HG02973 (cell line): ENCODE data around the gene HSPG2.
"Not testable (repeated sequence)": the region's sequence is repeated elsewhere in the genome, so short reads cannot be mapped to it uniquely, and the experiment has no call there.

ENCODE experiments used
- ATAC-seq: cut with Tn5 transposase; IDR thresholded peaks from one replicate; pipeline ENCODE4 v1.9.1; 2021; ENCODE audit warnings: moderate library complexity; ENCODE audit not compliant: unreplicated experiment

Gene HSPG2

DNA sequence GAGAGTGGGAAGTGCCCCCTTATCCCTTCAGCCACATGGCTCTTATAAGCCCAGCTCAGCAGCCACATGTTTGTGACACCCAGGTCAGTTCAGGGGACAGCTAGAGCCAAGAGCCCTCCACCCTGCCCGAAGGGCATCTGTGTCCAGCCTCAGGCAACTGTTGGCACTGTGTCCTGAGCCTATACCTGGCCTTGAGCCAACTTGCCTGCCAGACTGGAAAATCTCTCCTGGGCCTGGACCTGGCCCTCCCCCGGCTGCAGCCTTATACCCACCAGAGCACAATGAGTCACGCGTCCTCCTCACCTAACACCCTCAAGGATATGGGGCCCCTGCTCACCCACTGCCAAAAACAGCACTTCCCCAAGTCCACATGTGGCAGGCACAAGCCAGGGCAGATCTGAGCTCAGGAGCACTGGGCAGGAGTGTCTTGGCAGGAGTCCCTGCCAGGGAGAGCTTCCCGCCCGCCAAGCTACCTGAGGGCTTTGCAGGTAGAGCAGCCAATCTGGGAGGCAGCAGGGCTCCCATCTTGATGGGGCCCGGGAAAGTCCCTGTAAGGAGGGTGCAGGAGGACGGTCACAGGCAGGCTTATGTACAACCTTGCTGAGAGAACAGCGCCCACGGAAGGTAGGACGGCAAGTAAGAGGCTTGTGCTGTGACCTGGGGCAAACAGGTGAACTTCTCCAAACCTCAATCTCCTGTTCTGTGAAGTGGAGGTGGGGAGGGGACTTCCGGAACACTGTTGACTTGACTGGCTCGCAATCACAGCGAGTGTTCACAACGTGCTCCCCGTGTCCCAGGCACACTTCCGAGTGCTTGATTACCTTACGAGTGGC, 19.8 kb upstream of the HSPG2 start:
- no peak for ATAC-seq

DNA sequence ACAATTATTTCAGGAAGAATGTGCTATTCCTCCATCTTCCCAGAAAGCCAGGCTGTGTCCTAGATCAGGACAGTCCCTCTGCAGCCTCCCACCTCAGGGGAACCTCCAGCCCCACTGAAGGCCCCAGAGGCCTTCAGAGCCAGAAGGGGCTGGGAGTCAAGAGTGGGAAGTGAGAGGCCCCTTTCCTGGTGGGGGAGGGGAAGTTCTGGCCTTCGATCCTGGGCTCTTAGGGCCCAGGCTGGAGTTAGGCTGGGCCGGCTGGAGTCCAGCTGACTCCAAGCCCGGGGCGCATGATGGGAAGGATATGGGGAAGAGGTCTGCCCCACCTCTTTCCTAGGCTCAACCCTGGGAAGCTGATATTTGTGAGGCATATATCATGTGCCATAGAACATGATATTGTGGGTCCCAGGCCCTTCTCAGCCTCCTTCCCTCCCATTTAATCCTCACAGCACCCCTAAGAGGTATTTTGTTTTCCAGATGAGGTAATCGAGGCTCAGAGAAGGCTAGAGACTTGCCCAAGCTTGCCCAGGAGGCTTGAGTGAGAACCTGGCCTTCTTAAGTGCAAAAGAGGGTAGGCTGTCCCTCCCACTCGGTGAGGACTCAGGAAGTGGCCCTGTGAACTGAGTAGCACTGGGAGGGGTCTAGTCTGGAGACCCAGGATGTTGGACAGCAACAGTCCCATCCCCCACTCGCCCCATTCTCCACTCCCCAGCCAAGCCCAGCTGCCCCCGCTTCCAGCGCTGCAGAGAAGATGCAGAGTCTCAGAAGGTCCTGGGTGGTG, 18.6 kb upstream of the HSPG2 start:
- no peak for ATAC-seq

DNA sequence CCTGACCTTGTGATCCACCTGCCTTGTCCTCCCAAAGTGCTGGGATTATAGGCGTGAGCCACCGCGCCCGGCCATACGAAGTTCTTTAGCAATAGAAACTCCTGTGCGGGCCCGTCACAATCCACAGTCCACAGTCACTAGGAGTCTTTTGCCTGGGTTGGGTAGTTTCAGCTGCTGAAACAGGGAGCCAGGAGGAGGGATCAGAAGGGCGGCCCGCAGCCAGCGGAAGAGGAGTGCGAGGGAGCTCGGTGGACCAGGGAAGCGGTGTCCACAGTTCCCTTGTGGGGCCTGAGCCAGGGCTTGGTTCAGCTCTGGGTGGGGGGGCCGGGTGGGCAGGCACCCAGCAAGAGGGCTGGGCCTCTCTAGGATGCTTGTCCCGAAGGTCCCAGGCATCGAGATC, 17.9 kb upstream of the HSPG2 start:
- ATAC-seq, result no peak

DNA sequence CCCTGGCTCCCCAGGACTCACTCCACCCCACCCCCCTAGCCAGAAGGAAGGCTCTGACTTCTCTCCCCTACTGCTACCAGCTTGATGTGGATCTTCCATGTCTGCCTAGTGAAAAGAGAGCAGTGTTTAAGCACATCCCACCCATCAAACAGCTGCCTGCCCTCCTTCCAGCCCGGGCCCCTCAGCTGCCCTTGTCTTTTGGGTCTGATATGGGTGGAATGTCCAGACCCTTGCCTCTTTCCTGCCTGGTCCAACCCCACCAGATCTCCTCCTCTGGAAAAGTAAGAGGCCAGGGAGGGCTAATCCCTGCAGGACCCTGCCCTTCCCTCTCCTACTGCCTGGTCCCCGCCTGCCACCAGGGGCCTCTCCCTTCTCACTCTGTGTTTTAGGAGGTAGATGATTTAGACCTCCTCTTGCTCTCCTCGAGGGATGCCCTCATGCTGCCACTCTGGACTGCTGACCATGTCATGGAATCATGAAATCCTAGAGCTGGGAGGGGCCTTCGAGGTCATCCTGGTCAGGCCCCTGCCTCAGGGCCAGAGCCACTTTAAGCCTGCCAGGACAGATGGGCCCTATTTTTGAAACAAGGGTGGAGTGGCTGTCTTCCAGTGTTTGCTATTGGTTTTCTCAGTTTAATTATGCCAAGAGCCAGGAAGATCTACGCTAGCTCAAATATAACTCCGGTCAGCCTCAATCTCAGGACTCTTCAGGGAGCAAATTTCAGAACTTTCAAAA, 15.8 kb upstream of the HSPG2 start:
- no peak for ATAC-seq

DNA sequence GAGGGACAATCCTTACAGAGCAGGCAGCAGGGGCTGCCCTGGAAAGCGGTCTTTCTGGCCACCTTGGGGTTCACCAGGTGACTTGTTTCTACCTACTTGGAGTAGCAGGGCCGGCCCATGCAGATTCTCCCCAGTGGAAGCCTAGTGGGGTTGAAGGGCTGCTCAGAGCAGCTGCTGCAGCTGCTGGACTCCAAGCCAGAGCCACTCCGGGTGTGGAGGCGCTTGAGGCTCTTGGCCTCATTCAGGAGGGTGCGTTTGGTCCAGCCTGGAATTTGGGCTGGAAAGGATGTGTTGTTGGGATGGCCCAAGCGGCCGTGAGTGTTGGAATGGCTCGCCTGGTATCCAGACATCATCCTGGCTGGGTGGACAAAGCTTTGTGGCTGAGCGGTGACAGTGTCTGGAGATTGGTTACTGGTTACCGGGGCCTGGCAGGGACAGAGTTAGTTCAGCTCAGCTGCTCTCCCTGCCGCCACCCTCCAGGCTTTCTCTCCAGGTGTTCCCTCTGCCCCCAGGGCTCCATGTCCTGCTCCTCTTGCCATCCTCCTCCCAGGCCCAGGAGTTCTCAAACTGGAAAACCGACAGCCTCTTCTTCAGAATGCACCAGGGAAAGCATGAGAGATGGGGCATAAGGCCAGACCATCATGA, 14.2 kb upstream of the HSPG2 start:
- ATAC-seq, result no peak

DNA sequence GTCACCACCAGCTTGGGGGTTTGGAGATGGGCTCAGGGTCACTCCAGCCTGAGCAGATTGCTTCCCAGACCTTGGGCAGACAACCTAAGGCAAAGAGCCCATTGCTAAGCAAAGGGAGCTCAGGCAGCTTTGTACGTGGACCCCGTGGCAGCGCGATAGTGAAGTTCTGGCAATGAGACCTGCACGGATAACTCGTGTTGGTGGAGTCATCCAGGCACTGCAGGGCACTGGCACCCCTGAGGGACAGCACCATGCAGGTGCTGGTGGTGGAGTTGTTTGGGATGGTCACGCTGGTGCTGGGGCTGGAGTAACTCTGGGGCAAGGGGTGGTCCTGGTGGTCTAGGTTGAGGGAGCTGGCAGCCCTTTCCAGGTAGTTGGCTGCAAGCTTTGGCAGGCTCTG, 13.6 kb upstream of the HSPG2 start:
- no peak for ATAC-seq

DNA sequence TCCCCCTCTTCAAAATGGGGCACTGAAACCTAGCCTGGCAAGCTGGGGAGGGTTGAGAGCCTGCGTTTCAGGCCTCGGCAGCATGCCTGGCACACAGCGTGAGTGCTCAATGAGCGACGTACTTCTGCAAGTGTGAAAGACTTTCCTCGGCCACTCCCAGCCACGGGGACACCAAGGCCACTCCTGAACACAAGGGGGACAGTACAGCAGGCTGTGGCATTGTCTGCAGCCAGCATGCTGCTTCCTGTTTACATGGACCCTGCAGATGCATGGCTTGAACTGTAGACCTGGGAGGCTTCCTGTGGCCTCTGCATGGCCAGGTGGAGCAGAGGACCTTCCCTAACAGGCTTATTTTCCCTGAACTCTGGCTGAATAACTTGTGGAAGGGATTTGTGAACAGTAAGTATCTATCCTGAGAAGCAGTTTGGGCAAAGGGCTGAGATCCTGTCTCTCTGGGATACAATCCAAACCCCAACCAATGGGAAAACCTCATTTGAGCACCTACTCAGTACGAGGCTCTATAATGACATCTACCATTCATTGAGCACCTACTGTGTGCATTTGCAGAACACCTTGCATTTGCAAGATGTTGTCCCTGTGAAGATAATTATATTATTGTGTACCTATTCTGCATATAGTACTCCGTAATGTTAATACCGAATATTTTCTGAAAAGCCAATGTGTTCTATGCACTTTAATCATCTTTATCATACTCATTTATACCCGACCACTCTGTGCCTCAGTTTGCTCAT, 9.9 kb upstream of the HSPG2 start:
- ATAC-seq, result no peak

DNA sequence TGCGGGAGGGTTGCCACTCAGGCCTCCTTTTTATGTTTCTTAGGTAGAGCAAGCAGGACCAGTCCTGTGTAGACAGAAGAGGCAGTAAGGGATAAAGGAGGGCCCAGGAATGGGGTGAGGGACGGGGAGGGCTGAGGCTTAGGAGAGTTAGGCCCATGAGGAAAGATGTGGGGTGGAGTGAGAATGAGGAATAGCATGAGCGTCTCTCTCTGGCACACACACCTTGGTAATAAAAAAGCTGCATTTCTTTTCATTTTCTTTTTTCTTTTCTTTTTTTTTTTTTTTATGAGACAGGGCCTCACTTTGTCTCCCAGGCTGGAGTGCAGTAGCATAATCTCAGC, 7.6 kb upstream of the HSPG2 start:
- no peak for ATAC-seq

DNA sequence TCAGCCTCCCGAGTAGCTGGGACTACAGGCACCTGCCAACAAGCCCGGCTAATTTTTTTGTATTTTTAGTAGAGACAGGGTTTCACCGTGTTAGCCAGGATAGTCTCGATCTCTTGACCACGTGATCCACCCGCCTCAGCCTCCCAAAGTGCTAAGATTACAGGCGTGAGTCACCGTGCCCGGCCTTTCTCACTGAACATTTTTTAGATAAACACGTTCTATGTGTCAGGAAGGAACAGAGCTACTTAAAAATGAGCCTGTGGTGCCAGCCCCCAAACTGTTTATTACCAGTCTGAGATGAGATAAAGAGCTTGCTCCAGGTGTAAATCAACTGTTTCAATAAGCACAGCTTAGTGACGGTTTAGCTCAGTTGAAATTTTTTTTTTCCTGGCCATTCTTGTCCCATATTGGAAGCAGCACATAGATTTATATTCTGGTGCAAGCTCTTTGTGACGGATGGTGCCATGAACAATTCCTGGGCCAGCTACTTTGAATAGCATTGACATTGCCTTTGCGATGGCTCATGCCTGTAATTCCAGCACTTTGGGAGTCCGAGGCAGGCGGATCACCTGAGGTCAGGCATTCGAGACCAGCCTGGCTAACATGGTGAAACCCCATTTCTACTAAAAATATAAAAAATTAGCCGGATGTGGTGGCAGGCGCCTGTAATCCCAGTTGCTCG, 6.0 kb upstream of the HSPG2 start:
- ATAC-seq, result not testable (repeated sequence)

DNA sequence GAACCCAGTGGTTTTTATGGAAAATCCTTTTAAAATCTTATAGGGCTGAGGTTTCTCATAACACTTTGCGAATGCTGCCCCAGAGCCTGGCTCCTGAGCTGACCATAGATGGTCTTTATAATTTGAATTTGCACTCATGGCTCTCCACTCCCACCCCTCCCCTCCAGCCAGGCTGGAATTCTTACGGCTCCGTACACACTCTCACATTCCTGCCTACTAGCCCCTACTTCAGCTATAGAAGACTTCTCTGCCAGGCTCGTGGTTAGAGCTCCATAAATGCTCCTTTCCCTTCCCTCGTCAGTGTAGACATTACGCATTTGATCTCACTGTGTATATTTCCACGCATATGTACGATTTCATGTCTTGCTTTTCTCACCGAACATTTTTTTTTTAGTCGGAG, 5.4 kb upstream of the HSPG2 start:
- no peak for ATAC-seq

DNA sequence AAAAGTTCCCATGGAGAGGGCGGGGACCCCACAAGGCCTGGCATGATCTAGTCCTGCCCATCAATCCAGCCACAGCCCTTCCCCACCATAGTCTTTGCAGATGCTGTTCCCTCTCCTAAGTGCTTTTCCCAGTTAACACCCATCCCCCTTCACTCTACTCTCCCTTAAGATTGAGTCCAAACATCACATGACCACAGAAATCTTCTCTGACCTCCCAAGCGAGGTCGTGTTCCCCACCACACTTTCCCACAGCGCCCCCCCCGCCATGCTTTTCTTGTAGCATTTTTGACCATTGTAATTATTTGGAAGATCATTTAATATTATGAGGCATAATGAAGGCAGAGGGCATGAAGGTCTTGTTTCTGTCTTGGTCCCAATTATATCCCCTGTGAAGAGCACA, 4.3 kb upstream of the HSPG2 start:
- ATAC-seq, result no peak

DNA sequence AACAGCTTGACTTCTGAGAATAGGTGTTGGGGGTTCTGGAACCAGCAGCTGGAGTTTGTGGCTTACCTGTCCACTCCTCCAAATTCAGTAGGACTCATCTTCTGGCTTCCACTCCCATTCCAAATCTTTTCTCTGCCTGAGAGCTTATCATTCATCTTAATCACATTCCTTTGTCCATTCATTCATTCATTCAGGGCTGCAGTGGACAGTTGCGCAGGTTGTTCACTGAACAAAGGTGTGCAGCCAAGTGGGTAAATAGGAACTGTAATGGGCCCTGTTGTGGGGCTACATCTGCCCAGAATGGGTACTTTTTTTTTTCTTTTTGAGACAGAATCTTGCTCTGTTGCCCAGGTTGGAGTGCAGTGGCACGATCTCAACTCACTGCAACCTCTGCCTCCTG, 3.4 kb upstream of the HSPG2 start:
- no peak for ATAC-seq

DNA sequence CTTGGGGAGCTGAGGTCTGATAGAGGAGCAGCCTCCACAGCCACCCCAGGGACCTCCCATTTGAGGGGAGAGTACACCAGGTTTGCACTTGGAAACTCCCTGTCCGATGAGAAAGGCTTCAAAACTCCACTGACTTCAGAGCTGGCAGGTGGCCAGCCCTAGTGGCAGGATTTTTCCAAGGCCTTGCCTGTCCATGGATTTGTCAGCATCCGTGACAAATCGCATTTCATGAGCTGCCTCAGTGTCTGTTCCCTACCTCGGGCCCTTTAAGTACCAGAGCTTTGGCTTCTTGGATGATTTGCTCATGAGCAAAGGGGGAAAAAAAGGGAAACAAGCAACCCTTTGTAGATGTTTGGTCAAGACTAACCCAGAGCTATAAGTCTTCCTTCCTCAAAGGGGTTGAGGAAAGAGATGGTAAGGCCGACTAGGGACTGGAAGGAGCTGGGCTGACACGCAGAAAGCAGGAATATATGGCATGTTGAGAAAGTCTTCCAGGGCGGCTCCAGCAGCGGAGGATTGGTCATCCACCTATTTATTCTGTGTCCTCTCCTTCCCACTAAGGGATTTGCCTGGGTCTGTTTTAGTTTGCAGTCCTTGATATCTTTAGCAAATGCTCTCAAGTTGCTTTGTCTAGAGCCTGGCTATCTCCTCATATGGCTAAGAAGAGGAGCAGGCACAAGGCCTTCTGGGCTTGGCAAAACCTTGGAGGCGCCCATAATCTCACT, 2.7 kb upstream of the HSPG2 start:
- ATAC-seq, result no peak

DNA sequence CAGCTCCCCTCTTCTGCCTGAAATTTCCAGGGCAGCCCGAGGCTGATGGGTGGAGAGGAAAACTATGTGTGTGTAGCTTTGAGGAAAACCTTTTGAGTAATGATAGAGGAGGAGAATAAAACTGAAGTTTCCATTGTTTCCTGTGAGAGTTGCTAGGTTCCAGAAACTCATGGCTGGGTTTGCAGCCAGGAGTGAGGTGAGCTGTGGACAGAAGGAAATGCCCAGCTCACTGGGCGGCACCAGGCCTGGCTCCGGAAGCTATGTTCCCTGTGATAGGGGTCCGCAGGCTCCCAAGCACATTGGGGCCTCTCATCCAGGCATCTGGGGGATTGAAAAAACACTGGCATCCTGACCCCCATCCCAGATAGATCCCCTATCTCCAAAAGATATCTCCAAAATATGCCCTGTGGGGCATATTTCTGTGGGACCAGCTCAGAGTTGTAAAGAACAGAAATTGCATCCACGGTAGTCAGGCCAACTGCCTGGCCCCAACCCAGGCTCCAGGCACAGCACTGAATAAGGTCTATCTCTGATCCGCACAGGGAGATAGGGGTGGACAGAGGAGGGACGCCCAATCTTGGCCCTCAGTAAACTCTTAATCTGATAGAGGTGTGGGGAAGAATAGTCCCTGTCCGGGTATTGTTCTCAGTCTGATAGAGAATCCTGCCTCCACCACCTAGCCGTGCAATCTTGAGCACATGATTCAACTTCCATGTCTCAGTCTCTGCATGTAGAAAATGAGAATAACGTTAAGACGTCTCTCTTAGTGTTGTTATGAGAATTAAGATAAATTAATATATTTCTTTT, 1.8 kb upstream of the HSPG2 start:
- no peak for ATAC-seq

DNA sequence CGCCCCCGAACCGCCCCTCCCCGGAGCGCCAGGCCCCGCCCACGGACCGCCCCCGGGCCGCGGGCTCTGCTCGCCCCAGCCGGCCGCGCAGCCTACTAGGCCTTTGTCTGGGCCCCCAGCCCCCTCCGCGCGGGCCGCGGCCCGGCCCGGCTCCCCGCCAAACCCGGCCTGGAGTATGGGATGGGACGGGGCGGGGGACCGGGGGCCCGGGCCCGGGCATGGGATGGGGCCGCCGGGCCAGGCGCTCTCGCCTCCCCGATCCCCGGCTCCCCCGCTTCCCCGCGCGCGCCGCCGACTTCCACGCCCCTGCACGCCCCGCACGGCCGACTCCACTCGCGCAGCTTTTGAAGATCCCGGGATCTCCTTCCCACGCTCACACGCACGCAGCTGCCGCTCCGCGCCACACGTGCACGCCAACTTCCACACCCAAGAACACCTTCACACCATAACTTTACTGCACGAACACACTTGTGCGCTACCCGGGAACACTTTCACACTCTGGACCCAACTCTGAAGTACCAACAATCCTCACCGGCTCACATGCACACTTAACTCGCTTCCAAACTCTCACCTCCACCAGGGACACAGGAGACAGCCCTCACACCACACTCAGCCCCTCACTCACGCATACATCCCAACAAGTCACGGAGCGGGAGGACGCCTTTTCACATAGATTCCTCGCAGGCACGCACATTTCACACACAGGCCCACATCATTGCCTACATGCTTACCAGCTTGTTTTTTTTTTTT, 437 bp upstream of the HSPG2 start:
- no peak for ATAC-seq

DNA sequence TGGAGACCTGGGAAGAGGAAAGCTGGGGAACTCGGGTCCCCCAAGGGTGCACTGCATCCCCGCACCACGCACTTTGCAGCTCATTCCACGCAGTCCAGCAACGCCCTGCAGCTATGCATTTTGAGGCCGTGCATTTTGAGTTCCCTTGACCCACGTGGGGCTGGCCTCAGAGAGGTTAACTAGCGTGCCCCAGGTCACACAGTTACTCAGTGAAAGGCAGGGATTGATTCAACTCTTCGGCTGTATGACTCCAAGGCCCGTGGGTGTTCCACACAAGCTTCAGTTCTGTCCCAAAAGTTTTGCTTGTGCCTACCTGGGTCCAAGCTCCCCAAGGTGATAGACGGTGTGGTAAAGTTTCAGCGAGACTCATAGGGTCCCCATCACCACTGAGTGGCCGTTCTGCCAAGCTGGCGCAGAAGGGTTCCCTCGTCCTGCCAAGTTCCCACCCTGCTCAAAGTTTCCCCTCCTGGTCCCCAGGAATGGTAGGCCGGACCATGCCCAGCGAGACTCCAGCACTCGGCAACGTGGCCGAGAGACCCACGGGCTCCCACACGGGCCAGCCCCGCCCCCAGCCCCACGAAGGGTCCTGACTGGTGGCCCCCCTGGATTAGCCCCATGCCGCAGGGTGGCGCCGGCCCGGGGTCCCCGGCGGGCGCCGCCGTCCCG, 611 bp downstream of the HSPG2 start:
- no peak for ATAC-seq

DNA sequence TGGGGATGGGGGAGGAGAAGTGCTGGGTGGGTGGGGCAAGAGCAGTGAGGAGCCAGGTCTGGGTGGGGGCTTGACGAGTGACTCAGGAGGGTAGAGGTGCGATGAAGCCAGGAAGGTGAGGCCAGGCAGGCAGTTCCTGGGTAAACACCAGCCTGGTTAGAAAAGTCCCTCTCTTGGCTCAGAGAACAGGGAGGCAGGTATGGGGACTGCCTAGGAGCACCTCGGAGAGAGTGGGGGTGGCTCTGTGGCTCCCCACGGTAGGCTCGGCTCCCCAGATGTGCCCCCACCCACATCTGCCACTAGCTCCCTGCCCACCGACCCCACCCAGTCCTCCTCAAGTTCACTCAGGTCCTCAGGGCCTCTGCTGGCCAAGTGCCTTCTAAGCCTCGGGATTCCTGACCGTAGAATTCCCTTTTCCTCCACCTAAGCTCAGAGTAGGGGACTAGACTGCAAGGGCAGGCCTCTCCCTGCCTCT, 1.2 kb downstream of the HSPG2 start:
- ATAC-seq, result no peak
